ENCODE measurements around the gene TRIM15.
"Not testable (repeated sequence)": the region's sequence is repeated elsewhere in the genome, so short reads cannot be mapped to it uniquely, and the experiment has no call there.

Gene TRIM15

GRCh38 chr6:30211899-30212298, 48.6 kb downstream of the TRIM15 start:
- no peak for TF ChIP-seq ZNF274 (IDR thresholded peaks at IDR 0.05; ENCODE audit: low read depth, low read length)
- peak overlapping the region; percentile 97 for H3K4me3 ChIP-seq (ENCODE audit: low read length)

- TF ChIP-seq ZNF274 (IDR thresholded peaks at IDR 0.05; ENCODE audit: low read depth, low read length), result no peak
- peak within 1 kb of the TSS; percentile 97 for H3K4me3 ChIP-seq (ENCODE audit: low read length)
Observed at GRCh38 chr6:30212865-30213666, 49.7 kb downstream of the TRIM15 start, which contains the start of gene TRIM26. Gene TRIM26, minus strand, starts transcription at chr6:30213406. Its CDS starts 14,303 bp downstream, at chr6:30199103.

- no peak for TF ChIP-seq ZNF274 (IDR thresholded peaks at IDR 0.05; ENCODE audit: low read depth, low read length)
- peak overlapping the region; percentile 80; the same call in 1 of the 2 replicates for H3K4me3 ChIP-seq (ENCODE audit: low read length)
Observed at GRCh38 chr6:30213667-30213956, 50.3 kb downstream of the TRIM15 start.

- TF ChIP-seq ZNF274 (IDR thresholded peaks at IDR 0.05; ENCODE audit: low read depth, low read length), result no peak
Observed at GRCh38 chr6:30213957-30214656, 50.8 kb downstream of the TRIM15 start.

GRCh38 chr6:30214657-30214982, 51.3 kb downstream of the TRIM15 start:
- peak overlapping the region; percentile 80; the same call in 1 of the 2 replicates for H3K4me3 ChIP-seq (ENCODE audit: low read length)
- TF ChIP-seq ZNF274 (IDR thresholded peaks at IDR 0.05; ENCODE audit: low read depth, low read length), result no peak

More at GRCh38 chr6:30213957-30214656, 50.8 kb downstream of the TRIM15 start:
- peak overlapping the region; percentile 80; the same call in 1 of the 2 replicates for H3K4me3 ChIP-seq (ENCODE audit: low read length)

- no peak for TF ChIP-seq ZNF274 (IDR thresholded peaks at IDR 0.05; ENCODE audit: low read depth, low read length)
- no peak overlapping the region for H3K4me3 ChIP-seq (ENCODE audit: low read length)
Observed at GRCh38 chr6:30216096-30216495, 52.8 kb downstream of the TRIM15 start.

GRCh38 chr6:30219244-30219643, 55.9 kb downstream of the TRIM15 start:
- no peak overlapping the region for H3K4me3 ChIP-seq (ENCODE audit: low read length)
- TF ChIP-seq ZNF274 (IDR thresholded peaks at IDR 0.05; ENCODE audit: low read depth, low read length), result no peak

- not testable (repeated sequence) for H3K4me3 ChIP-seq (ENCODE audit: low read length)
Observed at GRCh38 chr6:30221395-30221794, 58.0 kb downstream of the TRIM15 start.

- not testable (repeated sequence) for H3K4me3 ChIP-seq (ENCODE audit: low read length)
Observed at GRCh38 chr6:30221956-30222355, 58.6 kb downstream of the TRIM15 start.

Measured in GM08714 (cell line).